NAMALWA (cell line): ENCODE measurements around the gene PDE8B.

Experiments
- DNase-seq: peaks from one replicate; pipeline ENCODE4 v3.0.0-alpha.2; 2015; ENCODE audit warnings: low spot score

PDE8B gene

DNA sequence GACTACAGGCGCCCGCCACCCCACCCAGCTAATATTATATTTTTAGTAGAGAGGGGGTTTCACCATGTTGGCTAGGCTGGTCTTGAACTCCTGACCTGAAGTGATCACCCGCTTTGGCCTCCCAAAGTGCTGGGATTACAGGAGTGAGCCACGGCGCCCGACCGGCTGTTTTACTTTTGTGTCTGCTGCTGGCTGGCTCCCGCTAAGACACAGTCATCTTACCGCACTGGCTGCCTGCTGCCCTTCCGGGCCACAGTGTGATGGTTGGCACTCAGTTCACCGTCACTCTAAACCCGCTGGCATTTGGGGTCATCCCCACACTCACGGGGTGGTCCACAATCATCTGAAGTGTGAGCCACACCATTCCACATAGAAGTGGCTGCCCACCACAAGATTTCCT lies 188.0 kb downstream of the PDE8B start:
- DNase-seq: no peak

DNA sequence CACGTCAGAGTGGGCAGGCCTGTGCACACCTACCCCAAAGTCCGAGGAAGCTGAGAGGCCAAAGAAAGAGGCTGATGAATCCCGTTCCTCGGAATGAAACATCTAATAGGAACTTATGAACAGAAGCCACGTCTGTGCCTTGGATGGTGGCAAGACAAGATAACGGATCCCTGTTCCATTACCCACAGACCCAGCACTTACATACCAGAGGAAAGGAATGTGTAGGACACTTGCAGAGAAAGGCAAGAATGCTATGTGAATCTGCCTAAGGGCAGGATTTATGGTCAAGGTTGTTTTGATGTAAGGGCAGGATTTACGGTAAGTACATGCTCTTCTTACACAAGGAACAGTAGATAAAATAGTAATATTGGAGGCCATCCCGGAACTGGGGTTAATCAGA lies 188.4 kb downstream of the PDE8B start:
- no peak for DNase-seq

DNA sequence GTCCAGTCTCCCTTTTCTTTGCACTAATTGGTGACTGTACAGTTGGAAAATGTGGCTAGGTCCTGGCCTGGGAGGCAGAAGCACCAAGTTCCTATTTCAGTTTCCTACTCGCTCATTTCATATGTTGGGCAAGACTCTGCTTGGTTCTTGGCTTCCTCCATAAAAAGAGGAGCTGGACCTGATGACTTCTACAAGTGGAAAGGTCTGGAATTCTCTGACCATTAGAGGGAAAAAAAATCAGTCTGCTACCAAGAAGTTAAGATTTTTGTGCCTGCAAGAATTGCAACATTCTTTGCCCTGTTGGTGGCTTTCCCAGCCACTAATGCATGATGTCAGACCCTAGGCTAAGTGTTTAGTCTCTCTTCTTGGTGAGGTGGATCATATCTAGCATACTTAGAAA lies 190.2 kb downstream of the PDE8B start:
- DNase-seq: no peak

DNA sequence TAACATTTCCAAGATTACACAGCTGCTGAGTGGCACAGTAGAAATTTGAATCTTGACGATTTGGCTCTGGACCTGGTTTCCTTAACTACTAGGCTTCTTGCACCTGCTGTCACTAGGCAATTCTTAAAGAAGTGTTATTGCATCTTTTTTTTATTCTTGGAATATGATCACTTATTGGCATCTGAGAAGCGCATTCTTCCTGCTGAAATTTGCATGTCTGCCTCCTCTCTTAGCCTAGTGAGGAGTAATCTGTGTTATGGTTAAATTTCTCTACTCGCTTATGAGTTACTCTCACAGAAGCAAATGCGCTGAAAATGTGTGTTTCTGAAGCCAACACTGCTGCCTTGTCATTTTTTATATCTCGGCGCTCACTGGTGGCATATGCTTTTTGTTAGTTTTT lies 192.3 kb downstream of the PDE8B start:
- no peak for DNase-seq

DNA sequence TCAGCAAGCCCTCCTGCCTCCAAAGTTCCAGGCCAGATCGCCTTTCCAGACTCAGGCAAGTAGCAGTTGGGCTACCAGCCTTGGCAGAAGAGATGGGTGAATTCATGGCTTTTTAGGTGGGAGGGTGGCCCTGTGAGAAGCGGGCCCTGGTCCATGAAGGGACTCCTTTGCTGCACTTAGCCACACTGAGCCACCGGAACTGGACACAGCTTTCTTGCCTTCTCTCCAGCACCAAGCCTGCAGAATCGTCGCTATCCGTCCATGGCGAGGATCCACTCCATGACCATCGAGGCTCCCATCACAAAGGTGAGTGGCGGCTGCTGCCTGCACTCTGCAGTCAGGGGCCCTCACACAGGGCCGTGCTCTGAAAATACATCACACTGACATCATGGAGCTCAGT lies 196.7 kb downstream of the PDE8B start:
- no peak for DNase-seq

DNA sequence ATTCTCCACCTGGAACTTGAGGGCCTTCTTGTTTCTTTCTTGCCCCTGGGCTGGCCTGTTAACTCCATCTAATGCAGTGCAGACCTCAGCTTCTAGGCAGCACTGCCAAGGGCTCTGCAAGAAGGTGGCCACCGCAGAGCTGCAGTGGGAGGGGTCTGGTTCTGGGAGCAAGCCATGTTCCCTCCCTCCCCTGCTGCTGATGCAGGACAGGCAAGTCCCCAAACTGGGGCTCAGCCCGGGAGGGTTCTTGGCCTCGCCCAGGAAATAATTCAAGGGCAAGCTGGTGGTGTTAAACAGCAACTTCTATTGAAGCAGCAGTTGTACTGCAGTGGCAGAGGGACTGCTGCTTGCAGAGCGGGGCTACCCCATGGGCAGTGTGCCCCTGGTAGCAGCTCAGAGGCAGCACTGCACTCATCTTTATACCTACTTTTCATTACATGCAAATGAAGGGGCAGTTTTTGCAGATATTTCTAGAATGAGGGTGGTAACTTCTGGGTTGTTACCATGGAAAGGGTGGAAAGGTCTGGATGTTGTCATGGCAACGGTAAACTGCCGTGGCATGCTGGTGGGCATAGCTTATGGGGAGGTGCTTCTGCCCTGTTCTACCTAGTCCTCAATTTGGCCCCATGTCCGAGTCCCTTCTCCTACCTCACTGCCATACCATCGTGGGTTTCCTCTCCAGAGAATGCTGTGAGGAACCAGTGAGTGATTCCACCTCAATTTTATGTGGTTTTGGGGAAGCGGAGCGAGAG lies 199.6 kb downstream of the PDE8B start:
- no peak for DNase-seq

DNA sequence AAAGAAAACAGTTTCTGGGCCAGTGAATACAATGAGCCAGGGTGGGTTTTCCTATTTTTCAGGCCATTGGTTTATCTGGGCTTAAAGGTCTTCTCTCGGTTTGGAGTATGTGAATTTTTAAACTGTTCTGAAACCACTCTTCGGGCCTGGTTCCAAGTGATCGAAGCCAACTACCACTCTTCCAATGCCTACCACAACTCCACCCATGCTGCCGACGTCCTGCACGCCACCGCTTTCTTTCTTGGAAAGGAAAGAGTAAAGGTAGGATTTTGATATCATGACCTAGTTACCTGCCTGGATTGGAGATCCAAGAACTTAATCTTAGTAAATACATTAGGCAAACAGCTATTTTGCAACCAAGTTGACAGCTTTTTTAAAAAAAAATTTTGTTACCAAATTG lies 202.6 kb downstream of the PDE8B start:
- DNase-seq: no peak

DNA sequence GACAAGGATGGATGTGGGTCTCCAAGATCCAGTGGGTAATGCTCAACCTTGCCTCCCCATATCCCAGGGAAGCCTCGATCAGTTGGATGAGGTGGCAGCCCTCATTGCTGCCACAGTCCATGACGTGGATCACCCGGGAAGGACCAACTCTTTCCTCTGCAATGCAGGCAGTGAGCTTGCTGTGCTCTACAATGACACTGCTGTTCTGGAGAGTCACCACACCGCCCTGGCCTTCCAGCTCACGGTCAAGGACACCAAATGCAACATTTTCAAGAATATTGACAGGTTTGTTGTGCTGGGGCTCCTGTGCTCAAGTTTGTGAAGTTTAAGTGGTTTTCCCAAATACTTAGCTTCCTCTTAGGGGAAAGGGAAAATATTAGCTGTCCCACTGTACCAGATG lies 207.7 kb downstream of the PDE8B start:
- no peak for DNase-seq

DNA sequence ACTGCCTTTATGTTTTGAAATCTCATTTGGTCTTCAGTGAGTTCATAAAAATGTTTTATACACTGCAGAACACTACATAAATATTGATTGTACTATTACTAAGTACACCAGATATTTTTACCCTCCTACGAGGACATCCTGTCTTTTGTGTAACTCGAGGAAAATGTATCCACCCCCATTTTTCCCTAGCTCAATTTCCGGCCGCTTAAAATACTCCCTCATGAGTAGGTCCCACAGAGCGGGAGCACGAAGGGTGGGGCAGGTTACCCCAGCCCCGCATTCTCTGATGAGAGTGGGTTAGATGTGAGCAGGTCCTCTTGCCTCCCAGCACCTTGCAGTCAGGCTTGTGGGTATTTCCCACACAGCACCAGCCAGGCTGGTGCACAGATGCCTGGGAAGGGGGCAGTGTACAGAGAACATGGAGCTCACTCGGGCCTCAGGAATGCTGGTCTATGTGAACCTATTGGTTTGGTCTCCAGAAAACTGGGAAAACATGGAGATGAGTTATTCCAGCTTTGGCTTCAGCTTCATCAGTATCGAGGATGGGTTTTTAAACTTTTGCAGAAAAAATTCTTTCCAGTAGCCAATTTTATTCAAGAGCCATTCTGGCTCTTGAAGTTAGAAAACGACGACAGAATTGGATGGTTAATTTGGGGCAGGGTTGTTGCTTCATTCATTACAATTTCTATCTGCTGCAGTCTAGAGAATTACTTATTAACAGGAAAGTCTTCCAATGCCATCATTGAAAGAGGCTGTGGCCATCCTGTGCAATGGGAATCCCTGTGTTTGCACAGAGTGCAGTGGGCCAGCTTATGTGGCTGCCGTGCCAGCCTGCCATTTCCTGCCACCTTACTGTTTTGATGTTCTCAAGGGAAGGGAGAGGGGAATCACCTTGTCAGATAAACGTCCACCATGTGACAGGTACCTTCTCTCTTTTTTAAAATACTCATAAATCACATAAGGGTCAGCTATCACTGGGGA lies 208.4 kb downstream of the PDE8B start:
- DNase-seq: no peak

DNA sequence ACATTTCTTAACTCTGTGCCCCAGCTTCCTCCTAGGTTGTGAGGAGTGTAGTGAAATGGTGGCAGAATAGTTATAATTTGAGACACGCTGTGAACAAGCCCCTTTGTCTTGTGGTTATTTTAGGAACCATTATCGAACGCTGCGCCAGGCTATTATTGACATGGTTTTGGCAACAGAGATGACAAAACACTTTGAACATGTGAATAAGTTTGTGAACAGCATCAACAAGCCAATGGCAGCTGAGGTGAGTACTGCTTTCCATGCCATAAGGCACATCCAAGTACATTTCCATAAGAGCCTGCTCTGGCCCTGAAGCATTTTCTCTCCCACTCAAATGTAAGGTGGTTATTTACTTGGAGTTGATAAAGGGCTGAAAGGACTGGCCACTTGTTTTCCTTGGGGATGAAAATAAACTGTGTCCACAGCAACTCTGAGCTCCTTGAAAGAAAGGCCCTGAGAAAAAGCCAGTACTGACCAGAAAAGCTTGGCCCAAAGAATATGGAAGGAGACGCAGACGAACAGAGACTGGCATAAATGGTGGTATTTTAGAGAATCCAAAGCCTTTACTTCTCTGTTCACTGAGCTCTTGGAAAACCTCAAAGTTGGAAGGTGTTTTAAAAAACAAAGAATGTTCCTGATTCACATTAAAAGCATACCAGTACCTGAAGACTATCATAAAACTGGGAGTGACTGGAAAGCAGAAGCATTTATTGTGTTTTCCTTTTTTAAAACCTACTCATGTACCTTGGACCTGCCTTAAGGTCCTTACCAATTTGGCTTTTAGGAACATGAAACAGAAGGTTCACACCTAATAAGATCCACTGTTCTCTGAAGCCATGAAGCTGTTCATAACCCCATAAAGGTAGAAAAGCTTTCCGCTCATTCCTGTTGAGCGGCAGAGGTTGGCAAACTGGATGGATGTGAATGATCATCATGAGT lies 209.4 kb downstream of the PDE8B start:
- DNase-seq: no peak

DNA sequence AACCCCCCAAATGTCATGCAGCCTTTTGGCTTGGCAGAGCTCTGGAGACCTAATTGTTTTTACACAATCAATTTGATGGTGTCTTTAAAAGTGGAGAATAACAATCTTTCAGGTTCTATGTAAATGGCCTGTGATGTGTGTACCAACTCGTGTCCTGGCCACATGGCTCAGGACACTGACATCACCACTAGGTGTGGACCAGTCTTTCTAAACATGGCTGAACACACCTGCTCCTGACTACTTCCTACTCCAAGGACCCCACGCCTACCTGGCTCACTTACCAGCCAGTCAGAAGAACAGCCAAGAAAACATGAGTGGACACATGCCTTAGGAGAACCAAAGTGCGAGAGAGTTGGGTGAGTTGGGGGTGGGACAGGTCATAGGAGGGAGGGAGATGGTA lies 210.5 kb downstream of the PDE8B start:
- DNase-seq: no peak

DNA sequence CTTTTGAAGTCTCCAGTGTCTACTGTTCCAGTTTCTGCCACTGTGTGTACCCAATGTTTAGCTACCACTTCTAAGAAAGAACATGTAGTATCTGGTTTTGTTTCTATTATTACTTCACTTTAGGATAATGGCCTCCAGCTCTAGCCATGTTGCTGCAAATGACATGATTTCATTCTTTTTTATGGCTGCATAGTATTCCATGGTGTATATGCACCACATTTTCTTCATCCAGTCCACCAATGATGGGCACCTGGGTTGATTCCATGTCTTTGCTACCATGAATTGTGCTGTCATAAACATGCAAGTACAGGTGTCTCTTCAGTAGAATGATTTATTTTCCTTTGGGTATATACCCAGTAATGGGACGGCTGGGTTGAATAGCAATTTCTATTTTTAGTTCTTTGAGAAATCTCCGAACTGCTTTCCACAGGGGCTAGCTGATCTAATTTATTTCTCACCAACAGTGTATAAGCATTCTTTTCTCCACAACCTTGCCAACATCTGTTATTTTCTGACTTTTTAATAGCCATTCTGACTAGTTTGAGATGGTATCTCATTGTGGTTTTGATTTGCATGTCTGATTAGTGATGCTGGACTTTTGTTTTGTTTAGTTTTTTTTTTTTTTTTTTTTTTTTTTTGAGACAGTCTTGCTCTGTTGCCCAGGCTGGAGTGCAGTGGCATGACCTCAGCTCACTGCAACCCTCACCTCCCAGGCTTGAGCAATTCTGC lies 212.7 kb downstream of the PDE8B start:
- no peak for DNase-seq

DNA sequence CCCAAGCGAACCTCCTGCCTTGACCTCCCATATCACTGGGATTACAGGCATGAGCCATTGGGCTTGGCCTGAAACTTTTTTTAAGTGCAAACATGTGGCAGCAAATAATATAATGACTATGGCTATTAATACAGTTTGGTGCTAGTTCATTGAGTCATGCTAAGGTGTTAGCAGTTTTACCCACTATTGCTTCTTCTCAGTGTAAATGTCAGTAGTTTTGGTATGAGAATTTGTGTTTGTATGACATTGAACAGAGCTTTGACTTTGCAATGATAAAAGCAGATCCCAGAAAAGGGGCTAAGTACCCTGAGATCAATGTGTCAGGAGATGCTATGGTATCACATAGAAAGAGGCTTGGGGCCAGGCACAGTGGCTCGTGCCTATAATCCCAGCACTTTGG lies 214.4 kb downstream of the PDE8B start:
- no peak for DNase-seq

DNA sequence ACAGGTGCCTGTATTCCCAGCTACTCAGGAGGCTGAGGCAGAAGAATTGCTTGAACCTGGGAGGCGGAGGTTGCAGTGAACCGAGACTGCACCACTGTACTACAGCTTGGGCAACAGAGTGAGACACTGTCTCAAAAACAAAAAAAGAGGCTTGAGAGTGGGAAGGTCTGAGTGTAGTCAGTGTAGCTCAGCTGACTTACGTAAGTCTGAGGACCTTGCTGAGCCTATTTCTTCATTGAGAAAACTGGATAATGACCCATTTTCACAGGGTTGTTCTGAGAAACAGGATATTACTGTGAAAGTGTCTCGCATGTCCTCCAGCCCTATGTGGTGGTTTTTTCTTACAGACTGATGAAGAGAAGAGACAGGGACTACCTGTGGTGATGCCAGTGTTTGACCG lies 214.9 kb downstream of the PDE8B start:
- no peak for DNase-seq

DNA sequence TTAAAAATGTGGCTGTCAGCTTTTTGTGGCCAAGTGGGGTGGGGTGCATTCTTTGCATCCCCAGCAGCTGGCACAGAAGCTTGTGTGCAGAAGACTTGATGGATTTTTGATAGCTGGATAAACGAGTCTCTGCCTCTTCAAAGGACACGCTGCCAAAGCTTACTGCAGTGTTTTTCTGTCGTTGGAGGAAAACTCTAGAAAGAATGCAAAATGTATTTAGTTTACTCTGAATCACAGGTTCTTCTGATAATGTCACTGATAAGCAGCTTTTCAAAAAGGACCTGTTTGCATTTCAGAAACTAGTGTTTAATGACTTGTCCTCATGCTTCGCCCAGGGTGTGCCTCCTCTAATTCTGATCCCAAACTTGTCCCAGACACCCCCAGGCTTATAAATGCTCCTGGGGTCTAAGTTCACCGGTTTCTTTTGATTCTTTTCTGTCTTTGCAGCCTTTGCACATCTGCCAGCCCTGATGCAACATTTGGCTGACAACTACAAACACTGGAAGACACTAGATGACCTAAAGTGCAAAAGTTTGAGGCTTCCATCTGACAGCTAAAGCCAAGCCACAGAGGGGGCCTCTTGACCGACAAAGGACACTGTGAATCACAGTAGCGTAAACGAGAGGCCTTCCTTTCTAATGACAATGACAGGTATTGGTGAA lies 215.6 kb downstream of the PDE8B start:
- DNase-seq: no peak

DNA sequence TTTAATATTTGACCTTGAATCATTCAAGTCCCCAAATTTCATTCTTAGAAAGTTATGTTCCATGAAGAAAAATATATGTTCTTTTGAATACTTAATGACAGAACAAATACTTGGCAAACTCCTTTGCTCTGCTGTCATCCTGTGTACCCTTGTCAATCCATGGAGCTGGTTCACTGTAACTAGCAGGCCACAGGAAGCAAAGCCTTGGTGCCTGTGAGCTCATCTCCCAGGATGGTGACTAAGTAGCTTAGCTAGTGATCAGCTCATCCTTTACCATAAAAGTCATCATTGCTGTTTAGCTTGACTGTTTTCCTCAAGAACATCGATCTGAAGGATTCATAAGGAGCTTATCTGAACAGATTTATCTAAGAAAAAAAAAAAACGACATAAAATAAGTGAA lies 216.2 kb downstream of the PDE8B start:
- no peak for DNase-seq

DNA sequence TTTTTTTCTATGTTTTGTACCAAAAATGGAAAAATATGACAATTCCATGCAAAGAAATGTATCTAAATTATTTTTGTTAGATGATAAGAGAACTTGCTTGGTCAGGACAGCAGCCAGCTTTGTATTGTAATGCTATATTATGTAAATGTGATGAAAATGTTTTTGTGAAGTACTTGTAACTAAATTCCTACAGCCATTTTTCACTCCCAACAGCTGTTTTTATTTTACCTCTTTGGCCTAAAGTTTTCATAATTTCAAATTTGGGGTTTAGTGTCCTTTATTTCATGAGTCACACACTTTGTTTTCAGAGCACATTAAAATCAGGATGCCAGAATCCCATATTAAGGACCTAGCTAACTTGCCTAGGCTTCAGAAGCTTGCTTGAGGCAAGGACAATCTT lies 217.5 kb downstream of the PDE8B start:
- DNase-seq: no peak

DNA sequence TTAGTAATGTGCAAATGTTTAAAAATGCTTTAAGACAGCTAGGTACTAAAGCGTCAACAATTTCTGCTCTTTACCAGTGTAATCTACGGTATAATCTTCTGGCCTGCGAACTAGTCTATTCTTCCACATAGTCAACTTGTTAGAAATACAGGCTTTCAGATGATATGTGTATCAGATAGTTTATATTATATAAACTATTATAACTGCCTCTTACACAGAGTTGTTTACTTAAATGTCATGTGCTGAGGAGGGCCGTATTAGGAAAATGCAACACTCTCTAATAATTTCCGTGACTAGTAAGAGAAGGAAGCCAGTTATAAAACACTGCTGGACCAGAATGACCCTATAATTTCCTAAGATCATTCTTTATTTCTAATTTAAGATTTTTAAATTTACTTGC lies 218.0 kb downstream of the PDE8B start:
- DNase-seq: no peak

DNA sequence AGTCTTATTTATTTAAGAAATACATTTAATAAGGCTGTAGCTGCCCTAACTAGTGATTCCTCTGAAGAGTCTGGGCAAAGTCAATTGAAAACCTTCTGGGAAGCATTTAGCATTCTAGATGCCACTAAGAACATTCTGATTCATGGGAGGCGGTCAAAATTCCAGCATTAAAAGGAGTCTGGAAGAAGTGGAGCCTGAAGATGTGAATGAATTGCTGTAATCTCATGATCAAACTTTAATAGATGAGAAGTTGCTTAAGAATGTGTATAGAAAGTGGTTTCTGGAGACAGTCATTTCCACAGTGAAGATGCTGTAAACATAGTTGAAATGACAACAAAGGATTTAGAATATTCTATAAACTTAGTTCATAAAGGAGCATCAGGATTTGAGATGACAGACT lies 220.2 kb downstream of the PDE8B start:
- DNase-seq: no peak

DNA sequence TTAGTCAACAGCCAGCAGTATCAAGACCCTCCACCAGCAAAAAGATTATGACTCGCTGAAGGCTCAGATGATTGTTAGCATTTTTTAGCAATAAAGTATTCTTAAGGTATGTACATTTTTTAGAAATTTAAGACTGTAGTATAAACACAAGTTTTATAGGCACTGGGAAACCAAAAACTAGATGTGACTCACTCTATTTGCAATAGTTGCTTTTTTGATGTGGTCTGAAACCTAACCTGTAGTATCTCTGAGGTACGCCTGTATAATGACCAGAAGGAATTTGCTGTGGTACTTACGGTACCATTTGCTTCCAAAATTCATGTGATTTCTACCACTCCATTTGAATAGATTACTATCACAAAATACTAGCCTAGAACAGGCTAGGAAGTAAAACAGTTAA lies 220.8 kb downstream of the PDE8B start:
- no peak for DNase-seq

DNA sequence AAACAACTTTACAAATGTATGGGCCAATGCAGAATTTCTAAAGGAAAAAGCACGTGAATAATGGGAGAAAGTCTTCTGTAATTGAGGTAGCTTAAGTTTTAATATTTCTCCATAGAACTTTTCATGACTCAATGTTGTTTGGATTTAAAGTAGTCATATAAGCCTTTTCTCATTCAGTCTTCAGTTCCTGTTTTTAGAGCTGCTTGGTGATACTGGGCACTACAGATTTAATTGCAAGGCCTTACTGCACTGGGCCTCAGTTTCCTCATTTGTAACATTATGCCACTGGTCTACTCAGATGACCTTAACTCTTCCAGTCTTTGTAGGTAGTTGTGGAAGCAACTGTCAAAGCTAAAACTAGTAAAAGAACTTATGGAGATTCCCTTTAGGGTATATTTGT lies 221.2 kb downstream of the PDE8B start:
- no peak for DNase-seq
